ENCODE measurements around the gene TRAPPC10.

Gene TRAPPC10, protein sequence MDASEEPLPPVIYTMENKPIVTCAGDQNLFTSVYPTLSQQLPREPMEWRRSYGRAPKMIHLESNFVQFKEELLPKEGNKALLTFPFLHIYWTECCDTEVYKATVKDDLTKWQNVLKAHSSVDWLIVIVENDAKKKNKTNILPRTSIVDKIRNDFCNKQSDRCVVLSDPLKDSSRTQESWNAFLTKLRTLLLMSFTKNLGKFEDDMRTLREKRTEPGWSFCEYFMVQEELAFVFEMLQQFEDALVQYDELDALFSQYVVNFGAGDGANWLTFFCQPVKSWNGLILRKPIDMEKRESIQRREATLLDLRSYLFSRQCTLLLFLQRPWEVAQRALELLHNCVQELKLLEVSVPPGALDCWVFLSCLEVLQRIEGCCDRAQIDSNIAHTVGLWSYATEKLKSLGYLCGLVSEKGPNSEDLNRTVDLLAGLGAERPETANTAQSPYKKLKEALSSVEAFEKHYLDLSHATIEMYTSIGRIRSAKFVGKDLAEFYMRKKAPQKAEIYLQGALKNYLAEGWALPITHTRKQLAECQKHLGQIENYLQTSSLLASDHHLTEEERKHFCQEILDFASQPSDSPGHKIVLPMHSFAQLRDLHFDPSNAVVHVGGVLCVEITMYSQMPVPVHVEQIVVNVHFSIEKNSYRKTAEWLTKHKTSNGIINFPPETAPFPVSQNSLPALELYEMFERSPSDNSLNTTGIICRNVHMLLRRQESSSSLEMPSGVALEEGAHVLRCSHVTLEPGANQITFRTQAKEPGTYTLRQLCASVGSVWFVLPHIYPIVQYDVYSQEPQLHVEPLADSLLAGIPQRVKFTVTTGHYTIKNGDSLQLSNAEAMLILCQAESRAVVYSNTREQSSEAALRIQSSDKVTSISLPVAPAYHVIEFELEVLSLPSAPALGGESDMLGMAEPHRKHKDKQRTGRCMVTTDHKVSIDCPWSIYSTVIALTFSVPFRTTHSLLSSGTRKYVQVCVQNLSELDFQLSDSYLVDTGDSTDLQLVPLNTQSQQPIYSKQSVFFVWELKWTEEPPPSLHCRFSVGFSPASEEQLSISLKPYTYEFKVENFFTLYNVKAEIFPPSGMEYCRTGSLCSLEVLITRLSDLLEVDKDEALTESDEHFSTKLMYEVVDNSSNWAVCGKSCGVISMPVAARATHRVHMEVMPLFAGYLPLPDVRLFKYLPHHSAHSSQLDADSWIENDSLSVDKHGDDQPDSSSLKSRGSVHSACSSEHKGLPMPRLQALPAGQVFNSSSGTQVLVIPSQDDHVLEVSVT
- long read RNA-seq, full-length matches to known transcripts, result 3 of 76 reads
- long read RNA-seq, partial matches to known transcripts, result 52 of 76 reads
- long read RNA-seq, other reads (novel, unspliced or antisense), result 21 of 76 reads

DNA sequence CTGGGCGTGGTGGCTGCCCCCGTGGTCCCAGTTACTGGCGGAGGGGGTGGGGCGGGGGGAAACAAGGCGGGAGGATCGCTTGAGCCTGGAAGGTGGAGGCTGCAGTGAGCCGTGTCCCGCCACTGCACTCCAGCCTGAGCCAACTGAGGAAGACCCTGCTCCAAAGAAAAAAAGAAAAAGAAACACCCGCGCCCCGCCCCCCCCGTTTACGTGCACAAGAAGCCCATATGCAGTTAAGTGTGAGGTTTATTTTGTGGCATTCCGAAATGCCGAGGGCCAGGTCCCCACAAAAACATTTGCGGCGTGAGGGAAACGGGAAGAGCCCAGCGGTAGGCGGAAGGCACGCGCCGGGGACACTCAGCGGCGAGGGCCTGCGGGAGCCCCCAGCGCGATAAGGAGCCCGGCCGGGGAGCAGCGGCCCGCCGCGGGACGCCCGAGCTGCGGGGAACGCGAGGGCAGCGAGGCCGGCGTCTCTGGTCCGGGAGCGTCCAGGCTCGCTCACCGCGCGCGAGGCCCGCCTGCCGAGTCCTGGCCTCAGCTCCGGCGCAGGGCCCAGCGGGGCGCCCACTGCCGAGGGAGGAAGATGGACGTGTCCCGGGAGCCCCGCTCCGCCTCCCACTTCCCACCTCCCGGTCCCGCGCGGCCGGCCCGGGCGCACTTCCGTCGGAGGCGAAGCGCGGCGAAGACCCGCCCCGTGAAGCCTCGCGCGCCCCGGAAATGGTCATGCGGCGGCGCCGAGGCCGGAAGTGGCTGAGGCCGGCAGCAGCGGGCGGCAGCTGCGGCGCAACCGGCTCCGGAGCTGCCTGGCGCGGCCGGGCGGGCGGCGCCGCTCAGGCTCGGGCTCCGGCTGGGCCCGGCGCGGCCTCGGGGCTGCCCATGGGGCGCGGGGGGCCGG is at the start of gene TRAPPC10:
Gene TRAPPC10 (plus strand): TSS at position 731 of the 895 bp plus-strand sequence. CDS start 185 bp downstream, outside the sequence.
- DNase-seq (ENCODE audit: low read depth in 1 of 2, low spot score in 1 of 2), result peak; percentile 60 to 77
- peak within 1 kb of the TSS; percentile 71 for H3K4me3 ChIP-seq (replicated peaks; ENCODE audit: insufficient read depth, low read length)
- peak; percentile 68; the same call in 1 of the 2 replicates for TF ChIP-seq SPI1 (IDR thresholded peaks at IDR 0.05; ENCODE audit: borderline replicate concordance, low read depth)
- no peak for TF ChIP-seq CTCF (IDR thresholded peaks at IDR 0.05; ENCODE audit: insufficient read depth, low read length)
- peak; percentile 75 for TF ChIP-seq POLR2AphosphoS5 (IDR thresholded peaks at IDR 0.05; ENCODE audit: low read depth)
- TF ChIP-seq, protein P1, sequence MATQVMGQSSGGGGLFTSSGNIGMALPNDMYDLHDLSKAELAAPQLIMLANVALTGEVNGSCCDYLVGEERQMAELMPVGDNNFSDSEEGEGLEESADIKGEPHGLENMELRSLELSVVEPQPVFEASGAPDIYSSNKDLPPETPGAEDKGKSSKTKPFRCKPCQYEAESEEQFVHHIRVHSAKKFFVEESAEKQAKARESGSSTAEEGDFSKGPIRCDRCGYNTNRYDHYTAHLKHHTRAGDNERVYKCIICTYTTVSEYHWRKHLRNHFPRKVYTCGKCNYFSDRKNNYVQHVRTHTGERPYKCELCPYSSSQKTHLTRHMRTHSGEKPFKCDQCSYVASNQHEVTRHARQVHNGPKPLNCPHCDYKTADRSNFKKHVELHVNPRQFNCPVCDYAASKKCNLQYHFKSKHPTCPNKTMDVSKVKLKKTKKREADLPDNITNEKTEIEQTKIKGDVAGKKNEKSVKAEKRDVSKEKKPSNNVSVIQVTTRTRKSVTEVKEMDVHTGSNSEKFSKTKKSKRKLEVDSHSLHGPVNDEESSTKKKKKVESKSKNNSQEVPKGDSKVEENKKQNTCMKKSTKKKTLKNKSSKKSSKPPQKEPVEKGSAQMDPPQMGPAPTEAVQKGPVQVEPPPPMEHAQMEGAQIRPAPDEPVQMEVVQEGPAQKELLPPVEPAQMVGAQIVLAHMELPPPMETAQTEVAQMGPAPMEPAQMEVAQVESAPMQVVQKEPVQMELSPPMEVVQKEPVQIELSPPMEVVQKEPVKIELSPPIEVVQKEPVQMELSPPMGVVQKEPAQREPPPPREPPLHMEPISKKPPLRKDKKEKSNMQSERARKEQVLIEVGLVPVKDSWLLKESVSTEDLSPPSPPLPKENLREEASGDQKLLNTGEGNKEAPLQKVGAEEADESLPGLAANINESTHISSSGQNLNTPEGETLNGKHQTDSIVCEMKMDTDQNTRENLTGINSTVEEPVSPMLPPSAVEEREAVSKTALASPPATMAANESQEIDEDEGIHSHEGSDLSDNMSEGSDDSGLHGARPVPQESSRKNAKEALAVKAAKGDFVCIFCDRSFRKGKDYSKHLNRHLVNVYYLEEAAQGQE (IDR thresholded peaks at IDR 0.05; ENCODE audit: insufficient replicate concordance, low read depth), result no peak
- TF ChIP-seq GABPA (IDR thresholded peaks at IDR 0.05; ENCODE audit: low read depth), result peak; percentile 87
- H3K27ac ChIP-seq (replicated peaks), result peak within 1 kb of the TSS; percentile 83
- no peaks in the 10 kb centered on the region for H3K27me3 ChIP-seq (ENCODE audit: insufficient read depth, poor library complexity, severe bottlenecking)

GRCh38 chr21:43965911-43966585 is 46.1 kb upstream of the TRAPPC10 start:
- H3K27me3 ChIP-seq (ENCODE audit: insufficient read depth, poor library complexity, severe bottlenecking), result no peaks in the 10 kb centered on the region
- no peak overlapping the region for H3K4me3 ChIP-seq (replicated peaks; ENCODE audit: insufficient read depth, low read length)
- H3K27ac ChIP-seq (replicated peaks), result no peak overlapping the region
- TF ChIP-seq GABPA (IDR thresholded peaks at IDR 0.05; ENCODE audit: low read depth) (no peak), CTCF (IDR thresholded peaks at IDR 0.05; ENCODE audit: insufficient read depth, low read length) (no peak), SPI1 (IDR thresholded peaks at IDR 0.05; ENCODE audit: borderline replicate concordance, low read depth) (no peak), POLR2AphosphoS5 (IDR thresholded peaks at IDR 0.05; ENCODE audit: low read depth) (no peak)
- TF ChIP-seq, protein P1 (IDR thresholded peaks at IDR 0.05; ENCODE audit: insufficient replicate concordance, low read depth), result no peak
- no peak for DNase-seq (ENCODE audit: low read depth in 1 of 2, low spot score in 1 of 2)
